NCI-H1048 (cell line): ENCODE results near the gene SHF.

Experiments used
- DNase-seq: peaks from one replicate; lab custom pipeline; 2025; lab: John Stamatoyannopoulos, UW

The SHF gene

GRCh38 chr15:45199136-45199810 lies 11.5 kb upstream of the SHF start:
- no peak for DNase-seq

GRCh38 chr15:45198337-45199135 lies 10.8 kb upstream of the SHF start:
- DNase-seq, result no peak

GRCh38 chr15:45197512-45197911 lies 9.7 kb upstream of the SHF start:
- DNase-seq, result no peak

- no peak for DNase-seq
Observed at GRCh38 chr15:45187578-45187893, 230 bp downstream of the SHF start.

GRCh38 chr15:45186771-45187577 lies 792 bp downstream of the SHF start:
- DNase-seq, result no peak

GRCh38 chr15:45185903-45186770 lies 1.6 kb downstream of the SHF start:
- DNase-seq, result no peak

GRCh38 chr15:45185069-45185779 lies 2.5 kb downstream of the SHF start:
- DNase-seq, result no peak

GRCh38 chr15:45184562-45185041 lies 3.2 kb downstream of the SHF start:
- DNase-seq, result no peak

- DNase-seq, result no peak
Observed at GRCh38 chr15:45183511-45183910, 4.3 kb downstream of the SHF start.

GRCh38 chr15:45182996-45183395 lies 4.8 kb downstream of the SHF start:
- no peak for DNase-seq

GRCh38 chr15:45181491-45182285 lies 6.1 kb downstream of the SHF start:
- no peak for DNase-seq

- DNase-seq, result no peak
Observed at GRCh38 chr15:45180648-45181436, 6.9 kb downstream of the SHF start.

- no peak for DNase-seq
Observed at GRCh38 chr15:45180201-45180600, 7.6 kb downstream of the SHF start.

GRCh38 chr15:45179221-45179985 lies 8.4 kb downstream of the SHF start:
- DNase-seq, result no peak

GRCh38 chr15:45177285-45177684 lies 10.5 kb downstream of the SHF start:
- DNase-seq, result no peak

GRCh38 chr15:45174577-45174976 lies 13.2 kb downstream of the SHF start:
- no peak for DNase-seq

GRCh38 chr15:45174069-45174468 lies 13.7 kb downstream of the SHF start:
- no peak for DNase-seq

- DNase-seq, result no peak
Observed at GRCh38 chr15:45171912-45172311, 15.9 kb downstream of the SHF start.
